Esophagus (tissue), 2 donors: ENCODE data around the gene HLA-A. TPM values are rescaled to one million over a fixed set of nuclear protein-coding genes. Genes with fewer than 3 reads are reported as not detected.

ENCODE experiments used
- H3K27ac ChIP-seq, 2 donors: one replicate each; pipeline ENCODE4 v1.5.1; 2013; ENCODE audit warnings: low read depth in 2 of 2, mild to moderate bottlenecking in 2 of 2, inconsistent platforms in 1 of 2, low read length in 1 of 2, moderate library complexity in 1 of 2
- H3K27me3 ChIP-seq, 2 donors: one replicate each; pipeline ENCODE4 v1.6.1; 2013; ENCODE audit warnings: low read length in 2 of 2, control low read depth in 1 of 2, mild to moderate bottlenecking in 1 of 2; ENCODE audit not compliant: insufficient read depth in 2 of 2, control insufficient read depth in 1 of 2
- H3K36me3 ChIP-seq, 2 donors: one replicate each; pipeline ENCODE4 v1.6.1; 2013; ENCODE audit warnings: low read length in 1 of 2; ENCODE audit not compliant: control insufficient read depth in 2 of 2, insufficient read depth in 2 of 2
- H3K4me1 ChIP-seq, 2 donors: one replicate each; pipeline ENCODE4 v1.6.1; 2013; ENCODE audit warnings: low read length in 1 of 2; ENCODE audit not compliant: control insufficient read depth in 2 of 2, insufficient read depth in 2 of 2
- H3K4me3 ChIP-seq, 2 donors: one replicate each; pipeline ENCODE4 v1.5.1; 2013; ENCODE audit warnings: low read length in 2 of 2, mild to moderate bottlenecking in 2 of 2, low read depth in 1 of 2, moderate library complexity in 1 of 2
- H3K9me3 ChIP-seq, 2 donors: one replicate each; pipeline ENCODE4 v1.6.1; 2013; ENCODE audit warnings: mild to moderate bottlenecking in 2 of 2, low read depth in 1 of 2, low read length in 1 of 2, moderate library complexity in 1 of 2; ENCODE audit not compliant: control insufficient read depth in 2 of 2, insufficient read depth in 1 of 2
- WGBS, 2 donors: extraction: QIAGEN DNeasy Blood & Tissue Kit; methylation state at CpG; one replicate each; pipeline ENCODE4 v1.1.7; 2013; 5-methylcytosine and 5-hydroxymethylcytosine counted together
- polyA plus RNA-seq, 2 donors: library from polyadenylated mRNA; stranded (reverse); fragments of 200-250 nt; gene quantifications; one replicate each; pipeline ENCODE4 v1.2.3, GENCODE V29; 2013
- donor health status: healthy with polysubstance abuse.
- donor health status: Bipolar disorder and iron deficiency.

Gene HLA-A
- polyA plus RNA-seq, 2 donors: 197 to 259 TPM

GRCh38 chr6:29967379-29968010, 25.2 kb downstream of the HLA-A start:
- H3K27ac ChIP-seq: no peak overlapping the region
- H3K4me1 ChIP-seq: peaks cover 3 to 6% of the 10 kb centered on the region in 2 donors
- WGBS, 2 donors: 9 to 40% methylated on average over 3 to 4 of the region's 4 CpGs
- H3K36me3 ChIP-seq: no peaks in the 10 kb centered on the region
- H3K27me3 ChIP-seq: no peaks in the 10 kb centered on the region
- H3K9me3 ChIP-seq: no peaks in the 10 kb centered on the region
- H3K4me3 ChIP-seq: no peak overlapping the region

GRCh38 chr6:29968130-29968529, 25.8 kb downstream of the HLA-A start:
- H3K4me1 ChIP-seq: peaks cover 5 to 6% of the 10 kb centered on the region in 2 donors
- 47 to 49% methylated on average over 2 of the region's 2 CpGs for WGBS, 2 donors
- no peaks in the 10 kb centered on the region for H3K36me3 ChIP-seq
- H3K27ac ChIP-seq: no peak overlapping the region
- no peaks in the 10 kb centered on the region for H3K9me3 ChIP-seq
- no peak overlapping the region for H3K4me3 ChIP-seq
- H3K27me3 ChIP-seq: no peaks in the 10 kb centered on the region

- no peaks in the 10 kb centered on the region for H3K27me3 ChIP-seq
- H3K4me3 ChIP-seq: no peak overlapping the region
- H3K4me1 ChIP-seq: peaks cover 5 to 6% of the 10 kb centered on the region in 2 donors
- 93% methylated on average over 2 of the region's 2 CpGs for WGBS, 2 donors
- no peaks in the 10 kb centered on the region for H3K36me3 ChIP-seq
- no peaks in the 10 kb centered on the region for H3K9me3 ChIP-seq
- no peak overlapping the region for H3K27ac ChIP-seq
Measured at GRCh38 chr6:29968905-29969304, 26.6 kb downstream of the HLA-A start.

- Histone ChIP-seq H3K36me3 (no peaks in the 10 kb centered on the region), H3K27me3 (no peaks in the 10 kb centered on the region), H3K27ac (no peak overlapping the region), H3K9me3 (no peaks in the 10 kb centered on the region), H3K4me1 (peaks cover 2 to 5% of the 10 kb centered on the region in 2 donors), H3K4me3 (no peak overlapping the region)
- WGBS, 2 donors: 74 to 79% methylated on average over 2 of the region's 2 CpGs
Measured at GRCh38 chr6:29970711-29971110, 28.4 kb downstream of the HLA-A start.

- 43 to 57% methylated on average over 17 of the region's 17 CpGs for WGBS, 2 donors
- no peaks in the 10 kb centered on the region for H3K9me3 ChIP-seq
- H3K27ac ChIP-seq: no peak overlapping the region
- peak overlapping the region; percentile 8 to 29 for H3K4me3 ChIP-seq
- peaks cover 0 to 3% of the 10 kb centered on the region in 2 donors for H3K4me1 ChIP-seq
- H3K36me3 ChIP-seq: no peaks in the 10 kb centered on the region
- peaks cover 0 to 3% of the 10 kb centered on the region in 2 donors for H3K27me3 ChIP-seq
Measured at GRCh38 chr6:29974901-29975560, 32.7 kb downstream of the HLA-A start.

GRCh38 chr6:29975561-29975907, 33.2 kb downstream of the HLA-A start:
- Histone ChIP-seq H3K27me3 (peaks cover 0 to 3% of the 10 kb centered on the region in 2 donors), H3K9me3 (no peaks in the 10 kb centered on the region), H3K4me1 (peaks cover 0 to 3% of the 10 kb centered on the region in 2 donors), H3K27ac (no peak overlapping the region), H3K36me3 (no peaks in the 10 kb centered on the region), H3K4me3 (peak overlapping the region; percentile 8 to 29)
- 21 to 34% methylated on average over 25 of the region's 25 CpGs for WGBS, 2 donors

- peaks cover 0 to 3% of the 10 kb centered on the region in 2 donors for H3K27me3 ChIP-seq
- peak overlapping the region; percentile 53 to 56 for H3K4me3 ChIP-seq
- WGBS, 2 donors: 23% methylated on average over 8 of the region's 8 CpGs
Measured at GRCh38 chr6:29976253-29976587, 33.9 kb downstream of the HLA-A start.

GRCh38 chr6:29976588-29977424, 34.5 kb downstream of the HLA-A start:
- H3K27ac ChIP-seq: peak overlapping the region; percentile 86 to 92
- H3K4me1 ChIP-seq: peaks cover 0 to 3% of the 10 kb centered on the region in 2 donors
- WGBS, 2 donors: 1 to 2% methylated on average over 64 to 66 of the region's 66 CpGs
- peaks cover 0 to 3% of the 10 kb centered on the region in 2 donors for H3K27me3 ChIP-seq
- no peaks in the 10 kb centered on the region for H3K36me3 ChIP-seq
- H3K4me3 ChIP-seq: peak overlapping the region; percentile 53 to 56
- no peaks in the 10 kb centered on the region for H3K9me3 ChIP-seq

More at GRCh38 chr6:29976253-29976587, 33.9 kb downstream of the HLA-A start:
- Histone ChIP-seq H3K4me1 (peaks cover 0 to 3% of the 10 kb centered on the region in 2 donors), H3K9me3 (no peaks in the 10 kb centered on the region), H3K27ac (peak overlapping the region; percentile 72 to 92), H3K36me3 (no peaks in the 10 kb centered on the region)

- peak overlapping the region; percentile 53 to 56 for H3K4me3 ChIP-seq
- H3K4me1 ChIP-seq: peaks cover 0 to 3% of the 10 kb centered on the region in 2 donors
- no peaks in the 10 kb centered on the region for H3K36me3 ChIP-seq
- peak overlapping the region; percentile 86 to 92 for H3K27ac ChIP-seq
- no peaks in the 10 kb centered on the region for H3K9me3 ChIP-seq
- WGBS, 2 donors: 53% methylated on average over 4 of the region's 4 CpGs
- H3K27me3 ChIP-seq: peaks cover 0 to 3% of the 10 kb centered on the region in 2 donors
Measured at GRCh38 chr6:29977425-29977727, 35.0 kb downstream of the HLA-A start.
